Activated T-cell treated with anti-CD3 and anti-CD28 coated beads for 1 hour (primary cell): ENCODE measurements around the gene RAG1.

Experiments
- DNase-seq: peaks from one replicate; pipeline ENCODE4 v3.0.0-alpha.2; 2020; ENCODE audit warnings: low read depth

The RAG1 gene

GRCh38 chr11:36590513-36590912, 22.7 kb downstream of the RAG1 start:
- DNase-seq = no peak

GRCh38 chr11:36591433-36591832, 23.6 kb downstream of the RAG1 start:
- no peak for DNase-seq

- DNase-seq = no peak
Measured at GRCh38 chr11:36594316-36594989, 26.6 kb downstream of the RAG1 start, which contains the start of gene IFTAP. IFTAP (plus strand) TSS chr11:36594502; CDS start chr11:36610104, 15,602 bp downstream.

- DNase-seq = no peak
Measured at GRCh38 chr11:36596880-36597279, 29.1 kb downstream of the RAG1 start.

- no peak for DNase-seq
Measured at GRCh38 chr11:36598051-36598450, 30.2 kb downstream of the RAG1 start, which contains the start of gene RAG2. RAG2 (minus strand) TSS chr11:36598236; CDS start chr11:36594168, 4,068 bp downstream.

GRCh38 chr11:36600180-36600579, 32.4 kb downstream of the RAG1 start:
- DNase-seq = no peak

- no peak for DNase-seq
Measured at GRCh38 chr11:36601155-36601554, 33.3 kb downstream of the RAG1 start.

- no peak for DNase-seq
Measured at GRCh38 chr11:36602135-36602534, 34.3 kb downstream of the RAG1 start.

GRCh38 chr11:36605221-36606216, 37.7 kb downstream of the RAG1 start:
- no peak for DNase-seq

- no peak for DNase-seq
Measured at GRCh38 chr11:36608491-36609199, 40.8 kb downstream of the RAG1 start.

- no peak for DNase-seq
Measured at GRCh38 chr11:36609383-36609782, 41.6 kb downstream of the RAG1 start.

- DNase-seq = no peak
Measured at GRCh38 chr11:36615826-36616225, 48.0 kb downstream of the RAG1 start.

- no peak for DNase-seq
Measured at GRCh38 chr11:36617543-36618362, 49.9 kb downstream of the RAG1 start.

- DNase-seq = no peak
Measured at GRCh38 chr11:36618363-36619047, 50.7 kb downstream of the RAG1 start.

GRCh38 chr11:36619502-36619901, 51.7 kb downstream of the RAG1 start:
- no peak for DNase-seq

GRCh38 chr11:36620246-36620645, 52.4 kb downstream of the RAG1 start:
- DNase-seq = no peak

GRCh38 chr11:36622431-36623136, 54.8 kb downstream of the RAG1 start:
- no peak for DNase-seq

- DNase-seq = no peak
Measured at GRCh38 chr11:36623494-36623893, 55.7 kb downstream of the RAG1 start.

- no peak for DNase-seq
Measured at GRCh38 chr11:36627006-36627405, 59.2 kb downstream of the RAG1 start.

GRCh38 chr11:36627471-36627870, 59.7 kb downstream of the RAG1 start:
- no peak for DNase-seq
